RKO (cell line): ENCODE results near the gene HS3ST5.
"Not testable (repeated sequence)": the region's sequence is repeated elsewhere in the genome, so short reads cannot be mapped to it uniquely, and the experiment has no call there.

Experiments
- DNase-seq: peaks from one replicate; pipeline ENCODE4 v3.0.0-alpha.2; 2016; ENCODE audit warnings: low spot score

HS3ST5 gene

DNA sequence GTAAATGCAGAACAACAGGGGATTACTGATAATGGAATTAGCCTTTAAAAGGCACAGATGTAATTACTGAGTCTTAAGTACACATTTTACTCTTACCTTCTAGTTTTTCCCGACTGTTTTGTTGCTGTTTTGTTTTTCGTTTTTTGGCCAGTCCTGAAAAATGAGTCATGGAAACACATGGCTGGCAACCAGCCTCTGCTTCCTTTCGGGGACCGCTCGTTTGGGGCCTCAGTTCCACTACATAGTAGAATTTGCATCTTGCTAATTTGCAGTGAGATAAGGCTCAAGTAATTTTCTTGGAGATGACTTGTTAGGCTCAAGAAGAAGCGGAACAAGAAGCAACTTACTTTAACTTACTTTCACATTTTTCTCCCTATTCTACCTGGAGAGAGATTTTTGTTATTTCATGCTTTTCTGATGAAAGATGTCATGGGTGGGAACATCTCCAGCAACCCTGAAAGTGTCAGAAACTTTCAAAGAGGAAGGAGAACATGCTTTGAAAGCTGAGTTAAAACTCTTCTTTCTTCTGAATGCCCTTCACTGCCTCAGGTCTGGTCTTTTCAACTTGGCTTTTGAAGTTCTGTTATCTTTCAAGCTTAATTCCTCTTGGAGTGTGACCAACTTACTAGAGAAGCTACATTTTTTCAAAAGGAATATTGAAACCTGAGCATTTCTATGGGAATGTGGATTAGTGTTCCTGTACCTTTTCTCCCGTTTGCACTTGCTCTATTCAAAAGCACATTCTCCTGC is 300.4 kb downstream of the HS3ST5 start:
- DNase-seq = no peak

- DNase-seq = no peak
These were observed 302.0 kb downstream of the HS3ST5 start for GRCh38 chr6:114040871-114041270.

DNA sequence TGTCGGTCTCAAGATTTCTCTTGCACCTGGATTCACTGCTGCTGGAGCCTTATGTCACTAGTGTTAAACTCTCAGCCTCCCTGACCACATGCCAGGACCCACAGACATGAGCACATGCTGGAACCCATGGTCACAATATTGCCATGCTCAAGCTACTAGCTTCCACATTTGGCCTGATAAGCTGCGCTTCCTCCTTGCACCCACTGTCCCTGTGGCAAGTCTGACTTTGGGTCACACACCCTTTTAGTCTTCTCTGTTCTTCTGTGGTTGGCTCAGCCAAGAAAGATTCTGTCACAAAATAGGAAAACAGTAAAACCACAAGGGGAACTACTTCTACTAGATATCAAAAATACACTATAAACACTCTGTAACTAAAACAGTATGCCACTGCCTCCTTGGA is 303.0 kb downstream of the HS3ST5 start:
- no peak for DNase-seq

DNA sequence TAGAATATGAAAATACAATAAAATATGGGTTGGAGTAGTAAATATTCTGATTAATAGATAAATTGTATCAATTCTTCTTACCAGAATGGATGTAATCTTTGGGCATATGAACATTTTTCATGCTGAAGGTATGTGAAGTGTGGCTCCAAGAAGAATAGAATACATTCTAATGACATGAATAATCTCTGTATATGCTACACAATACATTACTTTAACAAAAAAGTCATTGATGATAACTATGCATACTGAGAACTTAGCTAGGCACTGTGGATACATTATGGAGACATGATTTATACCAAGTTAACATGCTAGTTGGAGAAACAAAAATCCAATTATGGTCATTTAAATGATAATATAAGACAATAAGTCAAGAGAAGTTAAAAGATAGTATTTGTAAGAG is 309.2 kb downstream of the HS3ST5 start:
- DNase-seq = no peak

DNA sequence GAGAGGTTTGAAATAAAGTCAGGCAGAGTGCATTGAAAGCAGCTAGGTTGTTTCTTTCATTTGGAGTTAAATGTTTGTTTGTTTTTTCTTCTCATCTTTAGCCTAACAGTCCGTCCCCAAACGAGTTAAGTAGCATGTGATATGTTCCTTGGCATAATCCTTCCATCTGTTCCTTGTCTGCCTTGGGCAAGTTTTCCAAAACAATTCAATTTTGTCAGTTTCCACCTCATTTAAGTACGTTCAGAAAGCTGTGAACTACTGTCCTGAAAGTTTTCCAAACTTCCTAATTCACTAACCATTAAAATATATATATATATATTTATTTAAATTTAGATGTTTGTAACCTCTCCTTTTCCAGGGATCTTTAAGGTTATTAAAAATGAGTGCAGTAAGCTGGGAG is 310.1 kb downstream of the HS3ST5 start:
- DNase-seq = no peak

DNA sequence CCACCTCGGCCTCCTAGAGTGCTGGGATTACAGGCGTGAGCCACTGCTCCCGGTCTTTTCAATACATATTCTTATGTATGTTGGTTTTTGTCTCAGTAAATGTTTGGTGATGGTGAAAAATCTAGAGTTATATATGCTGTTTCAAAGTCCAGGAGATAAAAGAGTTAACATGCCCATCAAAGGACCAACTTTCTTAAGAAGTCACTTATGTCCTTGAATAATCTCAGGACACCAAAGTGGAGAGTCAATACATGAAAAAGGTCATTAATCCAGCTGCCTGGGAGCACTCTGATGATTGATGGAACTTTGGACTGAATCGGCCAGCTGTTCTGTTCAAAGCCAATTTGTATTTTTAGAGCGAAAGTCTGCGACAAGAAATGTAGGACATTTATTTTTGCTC is 312.1 kb downstream of the HS3ST5 start:
- no peak for DNase-seq

DNA sequence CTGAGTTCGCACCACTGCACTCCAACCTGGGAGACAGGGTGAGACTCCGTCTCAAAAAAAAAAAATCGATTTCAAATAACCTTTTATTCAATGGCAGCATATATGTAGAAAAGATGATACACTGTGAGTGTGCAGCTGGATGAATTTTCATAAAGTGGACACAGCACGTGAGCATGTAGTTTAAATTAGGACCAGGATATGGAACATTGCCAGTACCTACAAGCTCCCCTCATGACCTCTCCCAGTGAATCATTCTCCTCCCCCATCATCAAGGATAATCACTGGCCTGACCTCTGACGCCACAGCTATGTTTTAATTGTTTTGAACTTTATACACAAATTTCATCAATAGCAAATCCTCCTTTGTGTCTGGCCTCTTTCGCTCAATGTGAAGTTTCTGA is 318.1 kb downstream of the HS3ST5 start:
- no peak for DNase-seq

DNA sequence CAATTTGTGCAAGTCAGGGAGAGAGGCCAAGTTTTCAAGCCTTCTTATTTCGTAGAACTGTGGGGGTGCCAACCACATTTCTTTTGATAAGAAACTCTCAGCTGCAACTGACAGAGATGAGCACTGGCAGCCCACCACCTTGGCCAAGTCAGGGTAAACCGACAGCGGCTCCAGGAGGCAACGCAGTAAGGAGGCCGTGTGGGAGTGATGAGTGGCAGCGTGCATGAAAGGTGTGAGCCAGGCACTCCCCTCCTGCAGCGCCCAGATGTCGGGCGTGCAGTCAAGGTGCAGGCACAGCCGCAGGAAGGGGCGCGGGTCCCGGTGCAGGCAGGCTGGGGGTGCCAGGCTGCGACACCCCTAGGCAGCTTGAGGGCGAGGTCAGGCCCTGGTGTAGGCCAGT is 322.6 kb downstream of the HS3ST5 start:
- no peak for DNase-seq

- peak; percentile 16 for DNase-seq
These were observed 325.7 kb downstream of the HS3ST5 start for GRCh38 chr6:114017146-114017545.

DNA sequence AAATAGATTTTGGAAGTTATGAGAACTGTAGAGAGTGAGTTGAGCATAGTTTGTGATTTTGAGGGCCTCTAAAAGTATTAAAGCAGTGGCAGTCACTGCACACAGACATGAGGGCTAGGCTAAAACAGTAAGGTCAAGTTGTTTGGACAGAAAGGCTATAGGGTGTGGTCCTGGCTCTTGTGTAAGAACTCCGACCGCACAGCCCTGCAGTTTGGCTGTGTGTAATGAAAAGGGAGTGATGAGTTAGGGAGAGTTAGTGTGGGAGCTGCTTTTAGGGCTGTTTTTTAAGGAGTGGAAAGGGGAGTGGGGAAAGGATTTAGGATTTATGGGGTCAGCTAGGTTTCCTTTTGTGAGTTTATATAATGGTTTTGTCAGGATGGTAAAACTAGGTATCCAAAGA is 328.7 kb downstream of the HS3ST5 start:
- not testable (repeated sequence) for DNase-seq

GRCh38 chr6:114011486-114011885 is 331.3 kb downstream of the HS3ST5 start:
- not testable (repeated sequence) for DNase-seq

GRCh38 chr6:114010540-114010939 is 332.3 kb downstream of the HS3ST5 start:
- no peak for DNase-seq

DNA sequence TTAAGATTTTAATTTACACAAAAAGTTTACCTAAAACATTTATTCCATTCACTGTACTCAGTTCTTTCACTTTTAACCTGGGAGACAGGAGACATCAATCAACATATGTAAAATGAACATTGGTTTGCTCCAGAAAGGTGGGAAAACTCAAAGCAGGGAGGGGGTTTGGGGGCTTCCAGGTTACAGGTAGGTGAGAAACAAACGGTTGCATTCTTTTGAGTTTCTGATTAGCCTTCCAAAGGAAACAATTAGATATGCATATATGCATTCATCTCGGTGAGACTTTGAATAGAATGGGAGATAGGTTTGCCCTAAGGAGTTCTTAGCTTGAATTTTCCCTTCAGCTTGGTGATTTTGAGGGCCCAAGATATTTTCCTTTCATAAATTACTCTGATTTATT is 333.6 kb downstream of the HS3ST5 start:
- DNase-seq = no peak

GRCh38 chr6:114008331-114008730 is 334.5 kb downstream of the HS3ST5 start:
- DNase-seq = no peak

DNA sequence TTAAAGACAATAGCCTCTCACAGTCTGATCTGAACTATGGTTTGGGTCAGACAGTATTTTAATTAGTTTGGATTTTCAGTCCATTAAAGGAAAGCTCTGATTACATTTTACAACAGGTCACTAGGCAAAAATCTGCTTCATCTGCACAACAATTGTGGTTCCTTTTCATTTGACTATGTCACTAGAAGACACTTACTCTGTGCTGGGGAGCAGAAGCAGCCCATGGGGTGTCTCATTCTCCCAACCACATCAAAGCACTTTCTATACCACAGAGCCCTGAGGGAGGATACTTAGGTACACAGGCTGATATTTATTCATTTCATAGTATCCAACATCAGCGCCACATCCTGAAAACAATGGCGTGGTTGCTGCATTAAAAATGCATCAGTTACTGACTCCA is 335.3 kb downstream of the HS3ST5 start:
- DNase-seq = no peak
